HEK293 (cell line): ENCODE data around the gene P2RX4.

Experiments used
- CTCF ChIA-PET: fragments of 350-600 bp; formaldehyde crosslinking; extraction: SDS; loops from one replicate; lab custom pipeline; 2021; ENCODE audit warnings: antibody characterized with exemption; lab: Yijun Ruan, JAX
- POLR2A ChIA-PET: fragments of 300-600 bp; formaldehyde crosslinking; extraction: SDS; loops from one replicate; lab custom pipeline; 2020; ENCODE audit warnings: antibody characterized with exemption, inconsistent platforms; lab: Yijun Ruan, JAX
- H3K27ac ChIP-seq: fragments of 200-500 bp; sonication (Bioruptor generic); 2 replicates; pipeline ENCODE4 v1.5.1; 2014; ENCODE audit warnings: low read depth, low read length, control low read depth, inconsistent platforms; ENCODE audit errors: extremely low read depth
- H3K36me3 ChIP-seq, 2 experiments: fragments of 200-500 bp in 1 of 2; sonication (Bioruptor generic) in 1 of 2; 1 replicate in 1 of 2; 2 replicates in 1 of 2; pipeline ENCODE4 v1.5.1; 2014 to 2017; ENCODE audit warnings: inconsistent platforms in 2 of 2, low read length in 2 of 2; ENCODE audit not compliant: control insufficient read depth in 2 of 2, insufficient read depth in 1 of 2
- H3K4me1 ChIP-seq: fragments of 200-500 bp; sonication (Bioruptor generic); 2 replicates; pipeline ENCODE4 v1.5.1; 2014; ENCODE audit warnings: mild to moderate bottlenecking, low read length, inconsistent platforms; ENCODE audit not compliant: control insufficient read depth, insufficient read depth
- H3K4me3 ChIP-seq: 2 replicates; pipeline ENCODE4 v1.5.1; 2011; ENCODE audit warnings: low read depth, mild to moderate bottlenecking, control low read depth, low read length, moderate library complexity
- H3K9me3 ChIP-seq: fragments of 200-500 bp; sonication (Bioruptor generic); 2 replicates; pipeline ENCODE4 v1.5.1; 2014; ENCODE audit warnings: low read depth, low read length, inconsistent platforms; ENCODE audit not compliant: control insufficient read depth, insufficient read depth
- BCL11B ChIP-seq: fragments of 450-650 bp; formaldehyde crosslinking; IDR thresholded peaks from 2 replicates; pipeline ENCODE4 v1.5.1; 2016; ENCODE audit warnings: low read depth, missing biosample characterization, missing genetic modification characterization
- CTCF ChIP-seq: fragments of 450-650 bp; formaldehyde crosslinking; IDR thresholded peaks from 2 replicates; pipeline ENCODE4 v1.5.1; 2016; ENCODE audit warnings: missing biosample characterization, missing genetic modification characterization
- ELK4 ChIP-seq: IDR thresholded peaks from 2 replicates; pipeline ENCODE4 v1.6.1; 2011; ENCODE audit warnings: mild to moderate bottlenecking, low read depth, low read length, borderline replicate concordance
- IKZF3 ChIP-seq: fragments of 450-650 bp; IDR thresholded peaks from 2 replicates; pipeline ENCODE4 v1.5.0; 2018; ENCODE audit warnings: missing biosample characterization, mild to moderate bottlenecking, missing genetic modification characterization, moderate library complexity
- KLF8 ChIP-seq: fragments of 450-650 bp; formaldehyde crosslinking; IDR thresholded peaks from 2 replicates; pipeline ENCODE4 v1.5.1; 2016; ENCODE audit warnings: missing biosample characterization, missing genetic modification characterization
- KLF9 ChIP-seq: fragments of 450-650 bp; formaldehyde crosslinking; IDR thresholded peaks from 2 replicates; pipeline ENCODE4 v1.5.1; 2016; ENCODE audit warnings: missing biosample characterization, missing genetic modification characterization, low read depth
- SCRT1 ChIP-seq: fragments of 450-650 bp; formaldehyde crosslinking; IDR thresholded peaks from 2 replicates; pipeline ENCODE4 v1.5.1; 2016; ENCODE audit warnings: missing biosample characterization, missing genetic modification characterization, borderline replicate concordance
- SCRT2 ChIP-seq: fragments of 450-650 bp; formaldehyde crosslinking; IDR thresholded peaks from 2 replicates; pipeline ENCODE4 v1.5.1; 2016; ENCODE audit warnings: missing biosample characterization, missing genetic modification characterization
- TCF7L2 ChIP-seq: IDR thresholded peaks from 2 replicates; pipeline ENCODE4 v1.6.1; 2011; ENCODE audit warnings: low read depth, mild to moderate bottlenecking, inconsistent platforms, low read length, moderate library complexity, borderline replicate concordance
- WT1 ChIP-seq: fragments of 450-650 bp; formaldehyde crosslinking; IDR thresholded peaks from 2 replicates; pipeline ENCODE4 v1.5.1; 2016; ENCODE audit warnings: missing biosample characterization, missing genetic modification characterization
- ZNF10 ChIP-seq: fragments of 450-650 bp; formaldehyde crosslinking; IDR thresholded peaks from 2 replicates; pipeline ENCODE4 v1.5.1; 2017; ENCODE audit warnings: missing biosample characterization, missing genetic modification characterization
- ZNF132 ChIP-seq: fragments of 450-650 bp; formaldehyde crosslinking; IDR thresholded peaks from 2 replicates; pipeline ENCODE4 v1.5.1; 2017; ENCODE audit warnings: missing biosample characterization, missing genetic modification characterization, borderline replicate concordance
- ZNF133 ChIP-seq: fragments of 450-650 bp; formaldehyde crosslinking; IDR thresholded peaks from 2 replicates; pipeline ENCODE4 v1.5.1; 2016; ENCODE audit warnings: missing biosample characterization, missing genetic modification characterization
- ZNF138 ChIP-seq: fragments of 450-650 bp; formaldehyde crosslinking; IDR thresholded peaks from 2 replicates; pipeline ENCODE4 v1.5.1; 2016; ENCODE audit warnings: missing biosample characterization, missing genetic modification characterization, borderline replicate concordance
- ZNF169 ChIP-seq: fragments of 450-650 bp; formaldehyde crosslinking; IDR thresholded peaks from 2 replicates; pipeline ENCODE4 v1.5.1; 2016; ENCODE audit warnings: missing biosample characterization, missing genetic modification characterization
- ZNF18 ChIP-seq: fragments of 450-650 bp; formaldehyde crosslinking; IDR thresholded peaks from 2 replicates; pipeline ENCODE4 v1.5.1; 2016; ENCODE audit warnings: missing biosample characterization, missing genetic modification characterization
- ZNF184 ChIP-seq: fragments of 450-650 bp; IDR thresholded peaks from 2 replicates; pipeline ENCODE4 v1.5.1; 2018; ENCODE audit warnings: missing biosample characterization, mild to moderate bottlenecking, missing genetic modification characterization
- ZNF23 ChIP-seq: fragments of 450-650 bp; formaldehyde crosslinking; IDR thresholded peaks from 2 replicates; pipeline ENCODE4 v1.5.1; 2016; ENCODE audit warnings: missing biosample characterization, missing genetic modification characterization, borderline replicate concordance
- ZNF514 ChIP-seq: fragments of 450-650 bp; formaldehyde crosslinking; IDR thresholded peaks from 2 replicates; pipeline ENCODE4 v1.5.1; 2016; ENCODE audit warnings: missing biosample characterization, missing genetic modification characterization
- ZNF530 ChIP-seq: fragments of 450-650 bp; formaldehyde crosslinking; IDR thresholded peaks from 2 replicates; pipeline ENCODE4 v1.5.1; 2016; ENCODE audit warnings: low read depth, missing biosample characterization, missing genetic modification characterization
- ZNF548 ChIP-seq: fragments of 450-650 bp; formaldehyde crosslinking; IDR thresholded peaks from 2 replicates; pipeline ENCODE4 v1.5.1; 2016; ENCODE audit warnings: missing biosample characterization, missing genetic modification characterization
- ZNF610 ChIP-seq: fragments of 450-650 bp; formaldehyde crosslinking; IDR thresholded peaks from 2 replicates; pipeline ENCODE4 v1.5.1; 2016; ENCODE audit warnings: missing biosample characterization, missing genetic modification characterization, borderline replicate concordance
- ZNF624 ChIP-seq: fragments of 450-650 bp; formaldehyde crosslinking; IDR thresholded peaks from 2 replicates; pipeline ENCODE4 v1.5.1; 2017; ENCODE audit warnings: missing biosample characterization, missing genetic modification characterization
- ZNF645 ChIP-seq: fragments of 450-650 bp; formaldehyde crosslinking; IDR thresholded peaks from 2 replicates; pipeline ENCODE4; 2016; ENCODE audit warnings: missing biosample characterization, missing genetic modification characterization
- ZNF677 ChIP-seq: fragments of 450-650 bp; IDR thresholded peaks from 2 replicates; pipeline ENCODE4 v1.5.0; 2018; ENCODE audit warnings: missing biosample characterization, mild to moderate bottlenecking, missing genetic modification characterization, moderate library complexity
- ZSCAN18 ChIP-seq: fragments of 450-650 bp; formaldehyde crosslinking; IDR thresholded peaks from 2 replicates; pipeline ENCODE4 v1.5.1; 2016; ENCODE audit warnings: missing biosample characterization, missing genetic modification characterization
- ZSCAN23 ChIP-seq: fragments of 450-650 bp; formaldehyde crosslinking; IDR thresholded peaks from 2 replicates; pipeline ENCODE4 v1.5.1; 2016; ENCODE audit warnings: missing biosample characterization, missing genetic modification characterization

The P2RX4 gene

GRCh38 chr12:121239351-121240061 lies 29.6 kb downstream of the P2RX4 start:
- Histone ChIP-seq H3K4me3 (no peak overlapping the region), H3K36me3 (peaks cover 8 to 44% of the 10 kb centered on the region in 2 experiments; a peak in 2 of 3 replicates), H3K27ac (no peak overlapping the region), H3K9me3 (no peaks in the 10 kb centered on the region), H3K4me1 (no peaks in the 10 kb centered on the region)
- TF ChIP-seq ZNF677, result no peak
- no peak for TF ChIP-seq SCRT1 (tag by site-specific recombination)
- TF ChIP-seq ELK4, result no peak
- TF ChIP-seq ZNF610 (tag by site-specific recombination), result no peak
- no peak for TF ChIP-seq ZNF23
- TF ChIP-seq ZNF548 (tag by site-specific recombination), result no peak
- no peak for TF ChIP-seq ZNF530 (tag by site-specific recombination)
- TF ChIP-seq SCRT2, result no peak
- no peak for TF ChIP-seq ZNF184 (tag by site-specific recombination)
- TF ChIP-seq IKZF3, result no peak
- TF ChIP-seq ZSCAN18 (tag by site-specific recombination), result no peak
- no peak for TF ChIP-seq ZNF138 (tag by site-specific recombination)
- TF ChIP-seq ZSCAN23 (tag by site-specific recombination), result no peak
- no peak for TF ChIP-seq TCF7L2
- TF ChIP-seq ZNF645 (tag by site-specific recombination), result no peak
- TF ChIP-seq CTCF, result no peak
- no peak for TF ChIP-seq ZNF133 (tag by site-specific recombination)
- no peak for TF ChIP-seq ZNF132 (tag by site-specific recombination)
- ChIA-PET CTCF (interaction anchor here (0.7 to 1.8 kb wide), 7 partner anchors 9 to 383 kb away, joined by 3 to 11 read pairs (median 3); no protein-coding TSS in a partner anchor), POLR2A (no interaction called here)

- Histone ChIP-seq H3K27ac (no peak overlapping the region), H3K36me3 (peaks cover 8 to 46% of the 10 kb centered on the region in 2 experiments; a peak in 2 of 3 replicates), H3K4me1 (no peaks in the 10 kb centered on the region), H3K4me3 (no peak overlapping the region), H3K9me3 (no peaks in the 10 kb centered on the region)
- ChIA-PET CTCF (interaction anchor here (1.0 kb wide), 1 partner anchor 160 kb away, joined by 3 read pairs; no protein-coding TSS in a partner anchor), POLR2A (no interaction called here)
- no peak for TF ChIP-seq KLF9 (tag by site-specific recombination)
- TF ChIP-seq BCL11B (tag by site-specific recombination), result no peak
- TF ChIP-seq ZNF169 (tag by site-specific recombination), result no peak
- TF ChIP-seq ZNF514, result no peak
- no peak for TF ChIP-seq ZNF18 (tag by site-specific recombination)
- no peak for TF ChIP-seq ZNF10 (tag by site-specific recombination)
- no peak for TF ChIP-seq KLF8 (tag by site-specific recombination)
- no peak for TF ChIP-seq ZNF645 (tag by site-specific recombination)
- no peak for TF ChIP-seq ZNF624 (tag by site-specific recombination)
- no peak for TF ChIP-seq WT1 (tag by site-specific recombination)
Observed at GRCh38 chr12:121240062-121240420, 30.1 kb downstream of the P2RX4 start.
